Endodermal cell (in vitro differentiated cells): ENCODE measurements around the gene ADGRD1. TPM values are rescaled to one million over a fixed set of nuclear protein-coding genes. Genes with fewer than 3 reads are reported as not detected.

Experiments used
- DNase-seq: peaks from one replicate; pipeline ENCODE4 v3.0.0-alpha.2; 2017
- H3K27ac ChIP-seq: 2 replicates; pipeline ENCODE4 v1.5.1; 2013; ENCODE audit warnings: mild to moderate bottlenecking, low read depth, low read length, moderate library complexity
- H3K27me3 ChIP-seq: 2 replicates; pipeline ENCODE4 v1.6.1; 2013; ENCODE audit warnings: mild to moderate bottlenecking, low read length, moderate library complexity; ENCODE audit not compliant: insufficient read depth, control insufficient read depth, poor library complexity, severe bottlenecking
- H3K36me3 ChIP-seq: 2 replicates; pipeline ENCODE4 v1.7.0; 2013; ENCODE audit warnings: mild to moderate bottlenecking, low read length, moderate library complexity; ENCODE audit not compliant: control insufficient read depth, insufficient read depth
- H3K4me1 ChIP-seq: one replicate; pipeline ENCODE4 v1.7.0; 2013; ENCODE audit warnings: low read length; ENCODE audit not compliant: control insufficient read depth, insufficient read depth
- H3K4me3 ChIP-seq: 2 replicates; pipeline ENCODE4 v1.5.1; 2013; ENCODE audit warnings: mild to moderate bottlenecking, low read length, moderate library complexity
- H3K9ac ChIP-seq: 2 replicates; pipeline ENCODE4 v1.6.1; 2013; ENCODE audit warnings: mild to moderate bottlenecking, low read length, moderate library complexity; ENCODE audit not compliant: poor library complexity, severe bottlenecking; ENCODE audit errors: extremely low read depth
- H3K9me3 ChIP-seq: 2 replicates; pipeline ENCODE4 v1.6.1; 2013; ENCODE audit warnings: mild to moderate bottlenecking, low read length, moderate library complexity; ENCODE audit not compliant: control insufficient read depth
- H3K27ac Mint-ChIP-seq: 2 replicates; pipeline ENCODE4 v1.8.0; 2020; ENCODE audit warnings: mixed read lengths
- H3K27me3 Mint-ChIP-seq: 2 replicates; pipeline ENCODE4 v1.8.0; 2021; ENCODE audit warnings: mild to moderate bottlenecking, mixed read lengths; ENCODE audit not compliant: insufficient read depth
- H3K36me3 Mint-ChIP-seq: 2 replicates; pipeline ENCODE4 v1.8.0; 2020; ENCODE audit warnings: low read depth, mixed read lengths
- H3K4me1 Mint-ChIP-seq: 2 replicates; pipeline ENCODE4 v1.8.0; 2020; ENCODE audit warnings: mixed read lengths
- H3K4me3 Mint-ChIP-seq: 2 replicates; pipeline ENCODE4 v1.8.0; 2020; ENCODE audit warnings: mild to moderate bottlenecking, moderate library complexity, mixed read lengths
- H3K9me3 Mint-ChIP-seq: 2 replicates; pipeline ENCODE4 v1.8.0; 2020; ENCODE audit warnings: mild to moderate bottlenecking, mixed read lengths
- CTCF ChIP-seq: fragments of 200-600 bp; sonication (generic); conservative IDR thresholded peaks from 2 replicates; pipeline ENCODE4 v1.5.0; 2021; ENCODE audit warnings: antibody characterized with exemption, mild to moderate bottlenecking
- WGBS, 2 experiments: methylation state at CpG; one replicate each; pipeline versions ENCODE4 v1.1.5 to v1.1.7; 2013; ENCODE audit warnings: missing lambda C conversion rate in 2 of 2, mixed read lengths in 1 of 2; ENCODE audit not compliant: insufficient coverage in 1 of 2, insufficient read length in 1 of 2; 5-methylcytosine and 5-hydroxymethylcytosine counted together
- total RNA-seq, 2 donors: library from RNA; stranded (reverse); fragmentation: NEBNext Ultra II Directional in 1 of 2; extraction: Animal tissue kit (Norgen Biotek cat#: 25700) in 1 of 2; gene quantifications; 2 replicates in 1 of 2; 3 replicates in 1 of 2; pipeline ENCODE4 v1.2.1, GENCODE V29; 2021

ADGRD1 gene
- total RNA-seq, 2 donors from 2014 or later = 1.3 to 2.9 TPM

GRCh38 chr12:131133994-131134393 is 180.3 kb downstream of the ADGRD1 start:
- no peak for TF ChIP-seq CTCF
- WGBS, 2 experiments = 85 to 89% methylated on average over 2 to 5 of the region's 5 CpGs
- no peak for DNase-seq

GRCh38 chr12:131134523-131135310 is 181.0 kb downstream of the ADGRD1 start:
- no peaks in the 10 kb centered on the region for H3K27me3 ChIP-seq
- H3K27ac Mint-ChIP-seq = no peak overlapping the region
- no peaks in the 10 kb centered on the region for H3K36me3 Mint-ChIP-seq
- DNase-seq = no peak
- H3K36me3 ChIP-seq = no peaks in the 10 kb centered on the region
- H3K4me3 ChIP-seq = no peak overlapping the region
- 90 to 95% methylated on average over 7 to 9 of the region's 9 CpGs for WGBS, 2 experiments
- H3K4me3 Mint-ChIP-seq = no peak overlapping the region
- H3K4me1 ChIP-seq = no peaks in the 10 kb centered on the region
- TF ChIP-seq CTCF = no peak
- H3K4me1 Mint-ChIP-seq = peaks cover 4% of the 10 kb centered on the region
- no peak overlapping the region for H3K9ac ChIP-seq
- peaks cover 15% of the 10 kb centered on the region for H3K27me3 Mint-ChIP-seq
- H3K27ac ChIP-seq = no peak overlapping the region
- H3K9me3 Mint-ChIP-seq = no peaks in the 10 kb centered on the region
- H3K9me3 ChIP-seq = no peaks in the 10 kb centered on the region

More at GRCh38 chr12:131133994-131134393, 180.3 kb downstream of the ADGRD1 start:
- Mint-ChIP-seq H3K4me1 (peaks cover 4% of the 10 kb centered on the region), H3K27ac (no peak overlapping the region), H3K9me3 (peaks cover 3% of the 10 kb centered on the region), H3K36me3 (no peaks in the 10 kb centered on the region), H3K27me3 (peaks cover 15% of the 10 kb centered on the region), H3K4me3 (no peak overlapping the region)
- Histone ChIP-seq H3K27ac (no peak overlapping the region), H3K27me3 (no peaks in the 10 kb centered on the region), H3K4me3 (no peak overlapping the region), H3K9me3 (no peaks in the 10 kb centered on the region), H3K9ac (no peak overlapping the region), H3K36me3 (no peaks in the 10 kb centered on the region), H3K4me1 (no peaks in the 10 kb centered on the region)

- Mint-ChIP-seq H3K27ac (no peak overlapping the region), H3K9me3 (no peaks in the 10 kb centered on the region), H3K4me1 (peaks cover 4% of the 10 kb centered on the region), H3K4me3 (no peak overlapping the region), H3K27me3 (peaks cover 15% of the 10 kb centered on the region), H3K36me3 (no peaks in the 10 kb centered on the region)
- Histone ChIP-seq H3K9me3 (no peaks in the 10 kb centered on the region), H3K4me1 (no peaks in the 10 kb centered on the region), H3K27ac (no peak overlapping the region), H3K27me3 (no peaks in the 10 kb centered on the region), H3K9ac (no peak overlapping the region), H3K4me3 (no peak overlapping the region), H3K36me3 (no peaks in the 10 kb centered on the region)
- no peak for DNase-seq
- 90 to 95% methylated on average over 12 to 13 of the region's 13 CpGs for WGBS, 2 experiments
- TF ChIP-seq CTCF = no peak
Measured at GRCh38 chr12:131135311-131135785, 181.6 kb downstream of the ADGRD1 start.
